Heart left ventricle (tissue), 16 donors: ENCODE data around the gene UNC13C. TPM values are rescaled to one million over a fixed set of nuclear protein-coding genes. Genes with fewer than 3 reads are reported as not detected.

Source experiments
- ATAC-seq, 4 donors: fragments of 200-7000 bp; cut with Tn5 transposase; one replicate each; pipeline ENCODE4 v1.9.1; 2020 to 2022; ENCODE audit warnings: moderate library complexity in 4 of 4, mild to moderate bottlenecking in 3 of 4, moderate number of reproducible peaks in 1 of 4
- DNase-seq, 5 donors: peaks; one replicate each; pipeline ENCODE4 v3.0.0-alpha.2; 2020
- H3K27ac ChIP-seq, 12 donors: fragments of 200-600 bp; sonication (generic) in 4 of 12; one replicate each; pipeline versions ENCODE4 v1.5.0 to v1.8.0; 2016 to 2022; ENCODE audit warnings: mild to moderate bottlenecking in 2 of 12
- H3K27me3 ChIP-seq, 9 donors: fragments of 200-600 bp; sonication (generic) in 2 of 9; one replicate each; pipeline versions ENCODE4 v1.5.1 to v1.8.0; 2016 to 2022; ENCODE audit warnings: mild to moderate bottlenecking in 3 of 9
- H3K36me3 ChIP-seq, 9 donors: fragments of 200-600 bp; sonication (generic) in 2 of 9; one replicate each; pipeline versions ENCODE4 v1.5.0 to v1.8.0; 2018 to 2022; ENCODE audit warnings: mild to moderate bottlenecking in 2 of 9
- H3K4me1 ChIP-seq, 12 donors: fragments of 200-600 bp; sonication (generic) in 4 of 12; one replicate each; pipeline versions ENCODE4 v1.5.0 to v1.8.0; 2016 to 2022; ENCODE audit warnings: mild to moderate bottlenecking in 3 of 12
- H3K4me3 ChIP-seq, 12 donors: fragments of 200-600 bp; sonication (generic) in 4 of 12; one replicate each; pipeline versions ENCODE4 v1.5.0 to v1.8.0; 2017 to 2022; ENCODE audit warnings: mild to moderate bottlenecking in 9 of 12, moderate library complexity in 4 of 12
- H3K9me3 ChIP-seq, 12 donors: fragments of 200-600 bp; sonication (generic) in 4 of 12; one replicate each; pipeline versions ENCODE4 v1.5.0 to v1.8.0; 2016 to 2022; ENCODE audit warnings: mild to moderate bottlenecking in 1 of 12
- CTCF ChIP-seq, 12 donors: fragments of 200-600 bp; sonication (generic) in 4 of 12; IDR thresholded peaks; one replicate each; pipeline versions ENCODE4 v1.5.0 to v1.8.0; 2018 to 2022; ENCODE audit warnings: antibody characterized with exemption in 12 of 12, mild to moderate bottlenecking in 5 of 12
- POLR2A ChIP-seq, 2 donors: fragments of 450-650 bp; IDR thresholded peaks; one replicate each; pipeline ENCODE4 v1.6.1; 2017; ENCODE audit warnings: antibody characterized with exemption in 2 of 2, mild to moderate bottlenecking in 2 of 2, moderate library complexity in 2 of 2
- WGBS, 4 donors: extraction: QIAGEN DNeasy Blood & Tissue Kit in 2 of 4; methylation state at CpG; one replicate each; pipeline versions ENCODE4 v1.1.5 to v1.1.7; 2013 to 2018; 5-methylcytosine and 5-hydroxymethylcytosine counted together
- intact Hi-C, 10 donors: fragments of 100-400 bp; cut with DNase I; formaldehyde crosslinking; loops; one replicate each; pipeline versions ENCODE4 v1.11.1 to v1.14.2; 2022
- polyA plus RNA-seq, 2 donors: library from polyadenylated mRNA; stranded (reverse); fragments of 200-250 nt; gene quantifications; one replicate each; pipeline ENCODE4 v1.2.3, GENCODE V29; 2013
- total RNA-seq, 9 donors: library from RNA; depleted of rRNA in 2 of 9; stranded (reverse); fragments of >200 nt in 2 of 9; fragmentation: NEBNext Ultra II Directional in 3 of 9; extraction: Animal tissue kit (Norgen Biotek cat#: 25700) in 3 of 9; gene quantifications; one replicate each; pipeline versions ENCODE4 v1.1.0 to v1.2.4, GENCODE V29; 2016 to 2023
- donor health status: ischemic (EF 13 %, LVEDD 7.1; RV severe dilation, severe dysfunction).
- donor health status: healthy with polysubstance abuse.
- donor health status: DM: no; HTN: yes; CAD: no.
- donor health status: DM: no; HTN: no; CAD: no.
- donor health status: ischemic (EF 25% LVEDD 6.9; RV normal size, moderate dysfunction).
- donor health status: ischemic (EF 25% LVEDD 5.7; RV mildly dilated, moderate dysfunction).
- donor health status: healthy.
- donor health status: DM: yes; HTN: yes; CAD: no.
- donor health status: ischemic (EF 35%, LVEDD 5.7; RV mildly dilated, moderate dysfunction).
- donor health status: nonischemic (EF 11% LVEDD 7.7; RV severe dilation, severe dysfunction).
- donor health status: DM: yes; HTN: yes; CAD: no.
- donor health status: PGD.
- donor health status: ischemic (EF 29% LVEDD 5.4; RV normal size, mild dysfunction).
- donor health status: nonischemic (EF 23%, LVEDD 6.1; RV moderate dilation, normal function).

Gene UNC13C
- total and polyA plus RNA-seq, 11 donors: 0.07 to 0.71 (median 0.39) TPM; not detected in 5

GRCh38 chr15:54560417-54560816 is 582.2 kb downstream of the UNC13C start:
- intact Hi-C loops: loop anchor here in 1 of 10 donors (10.0 kb wide), 1 partner anchor 56 kb away; no protein-coding TSS in a partner anchor
- ATAC-seq: no peak
- Histone ChIP-seq H3K4me3 (no peak overlapping the region), H3K4me1 (no peaks in the 10 kb centered on the region), H3K27me3 (no peaks in the 10 kb centered on the region), H3K9me3 (no peaks in the 10 kb centered on the region), H3K36me3 (no peaks in the 10 kb centered on the region), H3K27ac (no peak overlapping the region)
- TF ChIP-seq POLR2A (IDR thresholded peaks at IDR 0.05): no peak
- DNase-seq: no peak
- 72 to 89% (median 87%) methylated on average over 2 of the region's 2 CpGs for WGBS, 4 donors

- TF ChIP-seq POLR2A (IDR thresholded peaks at IDR 0.05) (no peak), CTCF (IDR thresholded peaks at IDR 0.05) (no peak)
Measured at GRCh38 chr15:54564166-54564565, 585.9 kb downstream of the UNC13C start.

GRCh38 chr15:54566654-54567053 is 588.4 kb downstream of the UNC13C start:
- Histone ChIP-seq H3K36me3 (no peaks in the 10 kb centered on the region), H3K27ac (no peak overlapping the region), H3K27me3 (no peaks in the 10 kb centered on the region), H3K4me3 (no peak overlapping the region), H3K4me1 (peaks cover 0 to 4% (median 0%) of the 10 kb centered on the region in 12 donors), H3K9me3 (no peaks in the 10 kb centered on the region)
- no peak for DNase-seq
- TF ChIP-seq POLR2A (IDR thresholded peaks at IDR 0.05) (no peak), CTCF (IDR thresholded peaks at IDR 0.05) (no peak)
- 43 to 52% (median 46%) methylated on average over 5 of the region's 5 CpGs for WGBS, 4 donors
- intact Hi-C loops: loop anchor here in 1 of 10 donors (10.0 kb wide), 1 partner anchor 62 kb away; no protein-coding TSS in a partner anchor
- no peak for ATAC-seq

More at GRCh38 chr15:54564166-54564565, 585.9 kb downstream of the UNC13C start:
- Histone ChIP-seq H3K4me1 (peaks cover 0 to 4% (median 0%) of the 10 kb centered on the region in 12 donors), H3K4me3 (no peak overlapping the region), H3K9me3 (no peaks in the 10 kb centered on the region), H3K27ac (no peak overlapping the region), H3K27me3 (no peaks in the 10 kb centered on the region), H3K36me3 (no peaks in the 10 kb centered on the region)
- 54 to 60% (median 57%) methylated on average over 3 of the region's 3 CpGs for WGBS, 4 donors
- intact Hi-C loops: loop anchor here in 1 of 10 donors (10.0 kb wide), 1 partner anchor 59 kb away; no protein-coding TSS in a partner anchor
- ATAC-seq (no peak), DNase-seq (no peak)

- DNase-seq: no peak
- Histone ChIP-seq H3K27me3 (no peaks in the 10 kb centered on the region), H3K4me3 (no peak overlapping the region), H3K4me1 (peaks cover 0 to 4% (median 0%) of the 10 kb centered on the region in 12 donors), H3K9me3 (no peaks in the 10 kb centered on the region), H3K27ac (no peak overlapping the region), H3K36me3 (no peaks in the 10 kb centered on the region)
- TF ChIP-seq POLR2A (IDR thresholded peaks at IDR 0.05): no peak
- WGBS, 4 donors: 31 to 45% (median 36%) methylated on average over 2 of the region's 2 CpGs
- intact Hi-C loops: loop anchor here in 1 of 10 donors (10.0 kb wide), 1 partner anchor 63 kb away; no protein-coding TSS in a partner anchor
- ATAC-seq: no peak
Measured at GRCh38 chr15:54567408-54568035, 589.3 kb downstream of the UNC13C start.

GRCh38 chr15:54568381-54568780 is 590.1 kb downstream of the UNC13C start:
- no peak overlapping the region for H3K27ac ChIP-seq
- intact Hi-C loops: loop anchor here in 1 of 10 donors (10.0 kb wide), 1 partner anchor 64 kb away; no protein-coding TSS in a partner anchor
- peaks cover 0 to 4% (median 0%) of the 10 kb centered on the region in 12 donors for H3K4me1 ChIP-seq
- H3K9me3 ChIP-seq: no peaks in the 10 kb centered on the region
- no peaks in the 10 kb centered on the region for H3K36me3 ChIP-seq
- no peaks in the 10 kb centered on the region for H3K27me3 ChIP-seq
- 68 to 79% (median 74%) methylated on average over 1 of the region's 1 CpG for WGBS, 4 donors
- no peak overlapping the region for H3K4me3 ChIP-seq
- ATAC-seq: no peak
- TF ChIP-seq CTCF (IDR thresholded peaks at IDR 0.05) (no peak), POLR2A (IDR thresholded peaks at IDR 0.05) (no peak)
- DNase-seq: no peak
